Cerebellar nuclear complex (tissue), 1 donor: ENCODE results near the gene KRTAP4-9.
"Not testable (repeated sequence)": the region's sequence is repeated elsewhere in the genome, so short reads cannot be mapped to it uniquely, and the experiment has no call there.

Source experiments
- DNase-seq, 2 experiments: peaks; one replicate each; lab custom pipeline; 2025; lab: John Stamatoyannopoulos, UW

Gene KRTAP4-9

GRCh38 chr17:41131979-41132378 is 26.8 kb downstream of the KRTAP4-9 start:
- no peak for DNase-seq

DNA sequence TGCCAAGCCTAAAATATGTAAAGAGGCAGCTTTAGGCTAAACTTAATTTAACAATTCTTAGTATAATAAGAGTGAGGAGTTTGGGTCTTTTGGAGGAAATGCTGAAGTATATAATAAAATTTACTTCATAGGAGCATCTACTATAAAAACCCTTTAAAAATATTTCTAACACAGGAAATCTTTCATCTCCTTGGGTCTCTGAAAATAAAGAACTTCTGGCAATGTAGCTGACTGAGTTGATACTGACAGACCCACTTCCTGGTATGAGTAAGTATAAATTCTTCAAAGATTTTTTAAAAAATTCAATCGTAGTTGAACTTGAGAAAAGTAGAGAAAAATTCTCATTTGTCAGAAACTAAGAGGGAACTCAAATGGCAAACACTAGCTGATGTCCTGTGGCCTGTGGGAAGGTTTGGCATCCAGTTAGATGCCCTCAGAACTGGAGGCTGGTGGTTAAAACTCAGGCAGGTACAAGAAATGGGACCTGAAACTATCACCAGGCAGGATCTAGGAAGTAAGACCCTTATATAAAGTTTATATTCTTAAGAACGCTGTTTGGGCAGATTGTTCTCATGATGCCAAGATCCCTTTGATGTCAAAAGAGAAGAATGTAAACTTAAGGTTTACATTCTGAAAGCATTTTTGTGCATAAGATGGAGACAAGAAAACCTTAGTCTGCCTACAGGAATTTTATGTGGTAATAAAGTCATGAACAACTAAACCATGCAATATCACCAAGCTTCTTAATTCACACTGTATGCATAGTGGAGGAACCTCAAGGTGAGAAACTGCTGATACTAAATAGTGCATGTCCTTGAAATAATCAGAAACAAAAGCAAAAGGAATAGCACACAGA is 28.9 kb downstream of the KRTAP4-9 start:
- DNase-seq, result no peak

- not testable (repeated sequence) for DNase-seq
Measured at GRCh38 chr17:41139865-41140264, 34.7 kb downstream of the KRTAP4-9 start.

- no peak for DNase-seq
Measured at GRCh38 chr17:41140360-41141131, 35.4 kb downstream of the KRTAP4-9 start, which contains the start of gene KRTAP4-6. Gene KRTAP4-6 (minus strand): TSS chr17:41140544. CDS start chr17:41140487, 57 bp downstream.

GRCh38 chr17:41141361-41141760 is 36.2 kb downstream of the KRTAP4-9 start:
- DNase-seq, result no peak

GRCh38 chr17:41144846-41145245 is 39.7 kb downstream of the KRTAP4-9 start:
- DNase-seq, result no peak

DNA sequence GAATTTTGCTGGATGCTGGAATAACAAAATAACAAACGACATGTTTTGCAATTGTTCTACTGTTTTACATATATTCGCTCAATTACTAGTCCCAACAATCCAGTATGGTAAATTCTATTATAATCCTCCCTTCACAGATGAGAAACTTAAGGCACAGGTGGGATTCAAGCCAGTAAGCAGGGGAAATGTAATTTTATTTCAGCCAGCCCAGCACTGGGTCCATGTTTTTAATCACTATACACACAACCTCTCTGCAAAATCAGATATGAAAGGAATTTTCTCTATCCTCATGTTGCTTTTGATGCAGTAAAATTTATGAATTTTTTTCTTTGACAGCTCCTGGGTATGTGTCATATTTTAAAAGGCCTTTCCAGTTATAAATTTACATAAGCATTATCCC is 40.1 kb downstream of the KRTAP4-9 start:
- DNase-seq, result no peak

- no peak for DNase-seq
Measured at GRCh38 chr17:41147531-41148204, 42.5 kb downstream of the KRTAP4-9 start.

GRCh38 chr17:41148971-41149651 is 43.9 kb downstream of the KRTAP4-9 start:
- not testable (repeated sequence) for DNase-seq

GRCh38 chr17:41149652-41149985 is 44.4 kb downstream of the KRTAP4-9 start, which contains the start of gene KRTAP4-5:
Gene KRTAP4-5 (minus strand): TSS chr17:41149825. CDS start chr17:41149767, 58 bp downstream.
- no peak for DNase-seq

DNA sequence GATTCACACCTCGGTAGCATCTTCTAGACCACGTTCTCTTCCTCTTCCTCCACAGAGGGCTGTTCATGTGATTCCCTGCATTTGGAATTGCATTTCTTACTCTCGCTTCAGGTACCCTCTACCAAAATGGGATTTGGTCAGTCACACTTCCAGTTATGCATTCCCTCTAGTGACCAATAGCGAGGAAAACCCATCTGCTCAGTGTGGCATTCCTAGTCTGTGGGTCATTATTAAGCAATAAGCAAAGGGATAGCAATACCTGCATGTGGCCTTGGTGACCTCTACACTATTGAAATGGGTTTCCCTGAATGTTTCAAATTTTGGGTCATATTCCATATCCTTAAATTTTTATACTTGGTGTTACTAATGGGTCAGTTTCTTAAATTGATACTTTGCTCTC is 44.8 kb downstream of the KRTAP4-9 start:
- DNase-seq, result no peak

DNA sequence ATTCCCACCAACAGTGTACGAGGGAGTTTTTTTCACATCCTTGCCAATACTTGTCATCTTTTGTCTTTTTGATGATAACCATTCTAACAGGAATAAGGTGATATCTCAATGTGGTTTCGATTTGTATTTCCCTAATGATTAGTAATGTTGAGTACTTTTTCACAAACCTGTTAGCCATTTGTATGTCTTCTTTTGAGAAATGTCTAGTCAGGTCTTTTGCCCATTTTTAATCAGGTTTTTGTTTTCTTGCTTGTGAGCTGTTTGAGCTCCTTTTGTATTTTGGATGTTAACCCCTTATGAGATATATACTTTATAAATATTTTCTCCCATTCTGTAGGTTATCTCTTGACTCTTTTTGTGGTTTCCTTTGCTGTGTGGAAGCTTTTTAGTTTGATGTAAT is 46.3 kb downstream of the KRTAP4-9 start:
- no peak for DNase-seq

GRCh38 chr17:41153856-41154255 is 48.7 kb downstream of the KRTAP4-9 start:
- no peak for DNase-seq
